Stomach (tissue), 4 donors: ENCODE data around the gene ARL8B.
"Not testable (repeated sequence)": the region's sequence is repeated elsewhere in the genome, so short reads cannot be mapped to it uniquely, and the experiment has no call there.

Experiments used
- CTCF ChIP-seq, 7 experiments: fragments of 450-650 bp in 4 of 7; fragments of 200-600 bp in 3 of 7; sonication (generic) in 3 of 7; IDR thresholded peaks; one replicate each; pipeline ENCODE4 v1.5.1; 2016 to 2019; ENCODE audit warnings: antibody characterized with exemption in 7 of 7, control low read depth in 2 of 7, mild to moderate bottlenecking in 1 of 7
- EP300 ChIP-seq: sonication (generic); formaldehyde crosslinking; IDR thresholded peaks from one replicate; pipeline ENCODE4 v1.6.1; 2017; ENCODE audit warnings: antibody characterized with exemption
- POLR2A ChIP-seq, 4 donors: fragments of 450-650 bp; IDR thresholded peaks; one replicate each; pipeline ENCODE4 v1.6.1; 2016; ENCODE audit warnings: antibody characterized with exemption in 4 of 4, control low read depth in 2 of 4, mild to moderate bottlenecking in 1 of 4, moderate library complexity in 1 of 4

DNA sequence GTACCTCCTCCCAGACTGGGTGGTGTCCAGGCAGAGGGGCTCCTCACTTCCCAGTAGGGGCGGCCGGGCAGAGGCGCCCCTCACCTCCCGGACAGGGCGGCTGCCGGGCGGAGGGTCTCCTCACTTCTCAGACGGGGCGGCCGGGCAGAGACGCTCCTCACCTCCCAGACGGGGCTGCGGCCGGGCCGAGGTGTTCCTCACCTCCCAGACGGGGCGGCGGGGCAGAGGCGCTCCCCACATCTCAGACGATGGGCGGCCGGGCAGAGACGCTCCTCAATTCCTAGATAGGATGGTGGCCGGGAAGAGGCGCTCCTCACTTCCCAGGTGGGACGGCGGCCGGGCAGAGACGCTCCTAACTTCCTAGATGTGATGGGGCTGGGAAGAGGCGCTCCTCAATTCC is 8.4 kb upstream of the ARL8B start:
- not testable (repeated sequence) for TF ChIP-seq CTCF (IDR thresholded peaks at IDR 0.05); POLR2A (IDR thresholded peaks at IDR 0.05); EP300
